HG03196 (cell line): ENCODE measurements around the gene ZSCAN26.

Experiments used
- ATAC-seq: cut with Tn5 transposase; IDR thresholded peaks from one replicate; pipeline ENCODE4 v1.9.1; 2021; ENCODE audit not compliant: unreplicated experiment

ZSCAN26 gene

GRCh38 chr6:28266962-28267694 is at the start of gene ZSCAN26:
TSS of gene ZSCAN26 (plus strand) at chr6:28267143. CDS start at chr6:28271920, 4,777 bp downstream.
- peak; percentile 89 for ATAC-seq

- no peak for ATAC-seq
Measured at GRCh38 chr6:28217890-28218289, 49.1 kb upstream of the ZSCAN26 start.

- ATAC-seq, result peak; percentile 66
Measured at GRCh38 chr6:28218312-28219248, 48.4 kb upstream of the ZSCAN26 start.

GRCh38 chr6:28220257-28221133 is 46.4 kb upstream of the ZSCAN26 start:
- ATAC-seq, result no peak

GRCh38 chr6:28224131-28225055 is 42.5 kb upstream of the ZSCAN26 start:
- no peak for ATAC-seq

GRCh38 chr6:28225056-28225834 is 41.7 kb upstream of the ZSCAN26 start, which contains the start of gene ZSCAN9:
TSS of gene ZSCAN9 (plus strand) at chr6:28225275. CDS start at chr6:28227085, 1,810 bp downstream.
- peak; percentile 75 for ATAC-seq

GRCh38 chr6:28226460-28226859 is 40.5 kb upstream of the ZSCAN26 start:
- ATAC-seq, result no peak

GRCh38 chr6:28232785-28233184 is 34.2 kb upstream of the ZSCAN26 start:
- no peak for ATAC-seq

- ATAC-seq, result no peak
Measured at GRCh38 chr6:28235912-28236452, 31.0 kb upstream of the ZSCAN26 start.

- ATAC-seq, result peak; percentile 67
Measured at GRCh38 chr6:28239636-28240035, 27.3 kb upstream of the ZSCAN26 start.

GRCh38 chr6:28240471-28240870 is 26.5 kb upstream of the ZSCAN26 start:
- ATAC-seq, result no peak

GRCh38 chr6:28243946-28244345 is 23.0 kb upstream of the ZSCAN26 start:
- no peak for ATAC-seq

GRCh38 chr6:28245206-28245941 is 21.6 kb upstream of the ZSCAN26 start:
- ATAC-seq, result no peak

- no peak for ATAC-seq
Measured at GRCh38 chr6:28248916-28249315, 18.0 kb upstream of the ZSCAN26 start.

- ATAC-seq, result no peak
Measured at GRCh38 chr6:28250747-28251146, 16.2 kb upstream of the ZSCAN26 start.

- ATAC-seq, result no peak
Measured at GRCh38 chr6:28251661-28252008, 15.3 kb upstream of the ZSCAN26 start.

- no peak for ATAC-seq
Measured at GRCh38 chr6:28252009-28252975, 14.7 kb upstream of the ZSCAN26 start, which contains the start of gene ZKSCAN4. TSS of gene ZKSCAN4 (minus strand) at chr6:28252269. CDS start at chr6:28251980, 289 bp downstream.
